A549 (cell line): ENCODE results near the gene NEMF. TPM values are rescaled to one million over a fixed set of nuclear protein-coding genes. Genes with fewer than 3 reads are reported as not detected.

Experiments used
- ATAC-seq, 2 experiments: fragments of 200-7000 bp in 1 of 2; fragments of >200 bp in 1 of 2; cut with Nextera tagmentation in 1 of 2; cut with Tn5 transposase in 1 of 2; 3 replicates each; pipeline versions ENCODE4 v1.8.0 to v1.9.1; 2018 to 2020; ENCODE audit warnings: mild to moderate bottlenecking in 1 of 2, moderate library complexity in 1 of 2
- CTCF ChIA-PET: fragments of 300-600 bp; sonication (Branson Sonifier 250); formaldehyde crosslinking; extraction: SDS; loops from one replicate; lab custom pipeline; 2021; ENCODE audit warnings: antibody characterized with exemption, inconsistent platforms; lab: Yijun Ruan, JAX
- POLR2A ChIA-PET: fragments of 350-600 bp; formaldehyde crosslinking; extraction: SDS; loops from one replicate; lab custom pipeline; 2021; ENCODE audit warnings: antibody characterized with exemption, inconsistent platforms; lab: Yijun Ruan, JAX
- DNase-seq, 2 experiments: peaks; one replicate each; pipeline versions ENCODE4 v3.0.0 to v3.0.0-alpha.2; 2011 to 2016; ENCODE audit warnings: low read depth in 1 of 2, low spot score in 1 of 2
- FAIRE-seq: peaks from 2 replicates; lab custom pipeline; 2011; peaks lifted over from hg19 to GRCh38; lab: Jason Lieb, UNC
- H3K27ac ChIP-seq, 2 experiments: fragments of >200 bp; sonication (Bioruptor Twin); formaldehyde crosslinking; 3 replicates each; pipeline ENCODE4 v1.5.1; 2016 to 2017
- H3K4me1 ChIP-seq: fragments of >200 bp; sonication (Bioruptor Twin); formaldehyde crosslinking; 3 replicates; pipeline ENCODE4 v1.6.1; 2016
- H3K4me2 ChIP-seq: fragments of >200 bp; sonication (Bioruptor Twin); formaldehyde crosslinking; 3 replicates; pipeline ENCODE4 v1.6.1; 2016
- H3K4me3 ChIP-seq: fragments of >200 bp; sonication (Bioruptor Twin); formaldehyde crosslinking; 3 replicates; pipeline ENCODE4 v1.5.1; 2016
- H3K9me3 ChIP-seq: fragments of >200 bp; sonication (Bioruptor Twin); formaldehyde crosslinking; 3 replicates; pipeline ENCODE4 v1.6.1; 2016
- ATOH8 ChIP-seq: fragments of 250-450 bp; sonication (Bioruptor Pico); IDR thresholded peaks from 2 replicates; pipeline ENCODE4 v1.5.0; 2020; ENCODE audit warnings: low read depth, mild to moderate bottlenecking, moderate library complexity
- BHLHE40 ChIP-seq: IDR thresholded peaks from 2 replicates; pipeline ENCODE4 v1.6.1; 2012; ENCODE audit warnings: low read depth, low read length, inconsistent platforms
- CBX2 ChIP-seq: fragments of 200-600 bp; sonication (generic); IDR thresholded peaks from 2 replicates; pipeline ENCODE4 v1.6.1; 2016; ENCODE audit warnings: low read depth, mild to moderate bottlenecking, borderline replicate concordance
- CHD2 ChIP-seq: fragments of 150-350 bp; IDR thresholded peaks from 2 replicates; pipeline ENCODE4 v1.6.1; 2014; ENCODE audit warnings: low read length; ENCODE audit not compliant: partially characterized antibody
- CTCF ChIP-seq: fragments of >200 bp; sonication (Bioruptor Twin); formaldehyde crosslinking; IDR thresholded peaks from 3 replicates; pipeline ENCODE4 v1.5.1; 2016
- EHMT2 ChIP-seq: fragments of 200-600 bp; sonication (generic); IDR thresholded peaks from 2 replicates; pipeline ENCODE4 v1.6.1; 2016; ENCODE audit warnings: antibody characterized with exemption, low read depth, mild to moderate bottlenecking, moderate library complexity
- ELK1 ChIP-seq: fragments of 150-350 bp; IDR thresholded peaks from 2 replicates; pipeline ENCODE4 v1.6.1; 2014; ENCODE audit warnings: low read depth, mild to moderate bottlenecking, low read length
- EP300 ChIP-seq, 2 experiments: fragments of >200 bp; sonication (Bioruptor Twin); formaldehyde crosslinking; IDR thresholded peaks; 2 replicates in 1 of 2; 3 replicates in 1 of 2; pipeline ENCODE4 v1.6.1; 2016 to 2017
- FOXS1 ChIP-seq: fragments of 250-450 bp; sonication (Bioruptor Pico); IDR thresholded peaks from 2 replicates; pipeline ENCODE4 v1.5.0; 2020; ENCODE audit warnings: mild to moderate bottlenecking, moderate library complexity
- GATA3 ChIP-seq: IDR thresholded peaks from 2 replicates; pipeline ENCODE4 v1.6.1; 2012; ENCODE audit warnings: borderline replicate concordance
- HDAC2 ChIP-seq: fragments of 200-600 bp; sonication (generic); IDR thresholded peaks from 2 replicates; pipeline ENCODE4 v1.6.1; 2016
- HOXB13 ChIP-seq: fragments of 250-450 bp; sonication (Bioruptor Pico); IDR thresholded peaks from 2 replicates; pipeline ENCODE4 v1.5.0; 2020; ENCODE audit warnings: low read depth, mild to moderate bottlenecking, moderate library complexity
- JUNB ChIP-seq: fragments of >200 bp; sonication (Bioruptor Twin); formaldehyde crosslinking; IDR thresholded peaks from 2 replicates; pipeline ENCODE4 v1.6.1; 2016
- KDM5A ChIP-seq: fragments of 200-600 bp; sonication (generic); IDR thresholded peaks from 2 replicates; pipeline ENCODE4 v1.6.1; 2016; ENCODE audit warnings: antibody characterized with exemption, mild to moderate bottlenecking
- MAZ ChIP-seq: fragments of 150-350 bp; IDR thresholded peaks from 2 replicates; pipeline ENCODE4 v1.6.1; 2014; ENCODE audit warnings: antibody characterized with exemption, low read depth, low read length, borderline replicate concordance
- NFE2L2 ChIP-seq: fragments of 150-350 bp; conservative IDR thresholded peaks from 2 replicates; pipeline ENCODE4 v1.6.1; 2014; ENCODE audit warnings: low read length
- NPAS2 ChIP-seq: fragments of 250-450 bp; sonication (Bioruptor Pico); IDR thresholded peaks from 2 replicates; pipeline ENCODE4 v1.8.0; 2022; ENCODE audit warnings: mild to moderate bottlenecking, moderate library complexity, borderline replicate concordance
- NR3C1 ChIP-seq: fragments of >200 bp; sonication (Bioruptor Twin); formaldehyde crosslinking; IDR thresholded peaks from 3 replicates; pipeline ENCODE4 v1.6.1; 2017
- POLR2A ChIP-seq: IDR thresholded peaks from 2 replicates; pipeline ENCODE4 v1.6.1; 2012; ENCODE audit warnings: mild to moderate bottlenecking, low read length
- RAD21 ChIP-seq, 2 experiments: fragments of >200 bp in 1 of 2; sonication (Bioruptor Twin) in 1 of 2; formaldehyde crosslinking in 1 of 2; IDR thresholded peaks in 1 of 2; conservative IDR thresholded peaks in 1 of 2; 2 replicates in 1 of 2; 3 replicates in 1 of 2; pipeline ENCODE4 v1.6.1; 2012 to 2018; ENCODE audit warnings: inconsistent platforms in 1 of 2
- RARB ChIP-seq: fragments of 250-450 bp; sonication (Bioruptor Pico); IDR thresholded peaks from 2 replicates; pipeline ENCODE4 v1.8.0; 2021; ENCODE audit warnings: mild to moderate bottlenecking, moderate library complexity
- RCOR1 ChIP-seq: fragments of 150-350 bp; IDR thresholded peaks from 2 replicates; pipeline ENCODE4 v1.6.1; 2014; ENCODE audit warnings: antibody characterized with exemption, low read length, low read depth
- REST ChIP-seq: fragments of 200-600 bp; sonication (generic); IDR thresholded peaks from 2 replicates; pipeline ENCODE4 v1.6.1; 2016; ENCODE audit warnings: antibody characterized with exemption, mild to moderate bottlenecking, moderate library complexity
- RFX5 ChIP-seq: fragments of 450-650 bp; IDR thresholded peaks from 2 replicates; pipeline ENCODE4 v1.7.1; 2014; ENCODE audit warnings: antibody characterized with exemption, mild to moderate bottlenecking, moderate library complexity
- RNF2 ChIP-seq: fragments of 200-600 bp; sonication (generic); IDR thresholded peaks from 2 replicates; pipeline ENCODE4 v1.6.1; 2016; ENCODE audit warnings: low read depth, mild to moderate bottlenecking, antibody characterized with exemption, moderate library complexity, borderline replicate concordance
- TFCP2L1 ChIP-seq: fragments of 250-450 bp; sonication (Bioruptor Pico); IDR thresholded peaks from 2 replicates; pipeline ENCODE4 v1.5.0; 2021; ENCODE audit warnings: mild to moderate bottlenecking
- TP53 ChIP-seq: fragments of 250-450 bp; sonication (Bioruptor Pico); IDR thresholded peaks from 2 replicates; pipeline ENCODE4 v1.5.0; 2021; ENCODE audit warnings: mild to moderate bottlenecking, moderate library complexity
- USF2 ChIP-seq: fragments of 450-650 bp; IDR thresholded peaks from 2 replicates; pipeline ENCODE4 v1.6.1; 2014; ENCODE audit warnings: antibody characterized with exemption
- ZFP36 ChIP-seq: fragments of 450-650 bp; IDR thresholded peaks from 2 replicates; pipeline ENCODE4 v1.6.1; 2014; ENCODE audit warnings: borderline replicate concordance; ENCODE audit not compliant: partially characterized antibody
- WGBS: methylation state at CpG from one replicate; pipeline ENCODE4 v1.1.6; 2017; ENCODE audit errors: missing lambda C conversion rate; 5-methylcytosine and 5-hydroxymethylcytosine counted together
- polyA plus RNA-seq, 4 experiments: library from polyadenylated mRNA; depleted of rRNA in 3 of 4; stranded (reverse); fragments of >200 nt; fragmentation: RNase III in 1 of 4; extraction: RNeasy Plus Mini Kit Qiagen cat#74134 plus additional on column Dnase treatment in 1 of 4; gene quantifications; 2 replicates in 3 of 4; 3 replicates in 1 of 4; pipeline ENCODE4 v1.2.3, GENCODE V29; 2011 to 2017

NEMF gene
- polyA plus RNA-seq, 2 of the 4 experiments (the other 2 are of a cell fraction), result 58.3 to 59.6 TPM

- ATAC-seq (no peak), DNase-seq (no peak), FAIRE-seq (no peak)
- no peaks in the 10 kb centered on the region for H3K9me3 ChIP-seq
- H3K4me2 ChIP-seq, result peak overlapping the region; percentile 78
- TF ChIP-seq ATOH8 (CRISPR knock-in tag), result no peak
- no peak for TF ChIP-seq HDAC2
- TF ChIP-seq CBX2, result no peak
- TF ChIP-seq RCOR1, result no peak
- TF ChIP-seq HOXB13 (CRISPR knock-in tag), result no peak
- TF ChIP-seq MAZ, result no peak
- no peak for TF ChIP-seq TFCP2L1 (CRISPR knock-in tag)
- no peak for TF ChIP-seq RAD21 (conservative IDR thresholded peaks at IDR 0.05 in 1 of 2, IDR thresholded peaks at IDR 0.05 in 1 of 2)
- TF ChIP-seq POLR2A, result no peak
- TF ChIP-seq RNF2, result no peak
- TF ChIP-seq REST, result no peak
- H3K4me1 ChIP-seq, result peaks cover 39% of the 10 kb centered on the region
- peak overlapping the region; percentile 39 to 96; a peak in 3 of 6 replicates for H3K27ac ChIP-seq
- ChIA-PET POLR2A (no interaction called here), CTCF (interaction anchor here (1.0 to 1.3 kb wide), 2 partner anchors 19 to 206 kb away, joined by 3 to 4 read pairs; no protein-coding TSS in a partner anchor)
- 85% methylated on average over 2 of the region's 2 CpGs for WGBS
- H3K4me3 ChIP-seq, result 0 out of 3 replicates have a peak overlapping the region, but pooled peaks have one; percentile 6
Observed at GRCh38 chr14:49898485-49898884, 45.9 kb upstream of the NEMF start.

GRCh38 chr14:49897965-49898364, 45.4 kb upstream of the NEMF start:
- ChIA-PET POLR2A (no interaction called here), CTCF (interaction anchor here (1.0 to 1.3 kb wide), 2 partner anchors 18 to 207 kb away, joined by 3 to 4 read pairs; no protein-coding TSS in a partner anchor)
- TF ChIP-seq RNF2 (no peak), NPAS2 (CRISPR knock-in tag) (no peak), JUNB (no peak), EHMT2 (no peak), CHD2 (no peak), KDM5A (no peak), USF2 (no peak), GATA3 (no peak), RARB (CRISPR knock-in tag) (no peak), ZFP36 (no peak), NR3C1 (no peak), NFE2L2 (no peak), RFX5 (no peak), FOXS1 (CRISPR knock-in tag) (no peak), EP300 (IDR thresholded peaks at IDR 0.05) (no peak), TP53 (no peak), BHLHE40 (no peak), MAZ (no peak), ELK1 (no peak), CTCF (no peak)
- FAIRE-seq, result no peak
- Histone ChIP-seq H3K27ac (peak overlapping the region; percentile 70 to 96; a peak in 4 of 6 replicates), H3K4me2 (peak overlapping the region; percentile 78), H3K4me3 (peak overlapping the region; percentile 6; the same call in 1 of the 3 replicates), H3K4me1 (peaks cover 39% of the 10 kb centered on the region), H3K9me3 (no peaks in the 10 kb centered on the region)
- WGBS, result 76% methylated on average over 1 of the region's 1 CpG
- DNase-seq, result no peak
- ATAC-seq, result no peak
